Middle frontal gyrus (tissue), 1 donor: Measurements from ENCODE around the gene PRUNE1.
A peak's percentile ranks its signal among the peaks of the same experiment; 100 is the strongest.

Experiments
- DNase-seq: peaks from one replicate; pipeline ENCODE4 v3.0.0-alpha.2; 2015; ENCODE audit warnings: low spot score; ENCODE audit errors: extremely low spot score

Gene PRUNE1

DNA sequence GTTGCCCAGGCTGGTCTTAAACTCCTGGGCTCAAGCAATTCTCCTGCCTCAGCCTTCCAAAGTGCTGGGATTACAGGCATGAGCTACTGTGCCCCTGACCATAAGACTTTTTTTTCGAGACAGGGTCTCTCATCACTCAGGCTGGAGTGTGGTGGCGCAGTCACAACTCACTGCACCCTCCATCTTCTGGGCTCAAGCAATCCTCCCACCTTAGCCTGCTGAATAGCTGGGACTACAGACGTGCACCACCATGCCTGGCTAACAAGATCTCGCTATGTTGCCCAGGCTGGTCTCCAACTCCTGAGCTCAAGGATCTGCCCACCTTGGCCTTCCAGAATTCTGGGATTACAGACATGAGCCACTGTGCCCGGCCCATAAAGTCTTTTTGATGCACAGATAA, 41.2 kb downstream of the PRUNE1 start:
- DNase-seq, result no peak

DNA sequence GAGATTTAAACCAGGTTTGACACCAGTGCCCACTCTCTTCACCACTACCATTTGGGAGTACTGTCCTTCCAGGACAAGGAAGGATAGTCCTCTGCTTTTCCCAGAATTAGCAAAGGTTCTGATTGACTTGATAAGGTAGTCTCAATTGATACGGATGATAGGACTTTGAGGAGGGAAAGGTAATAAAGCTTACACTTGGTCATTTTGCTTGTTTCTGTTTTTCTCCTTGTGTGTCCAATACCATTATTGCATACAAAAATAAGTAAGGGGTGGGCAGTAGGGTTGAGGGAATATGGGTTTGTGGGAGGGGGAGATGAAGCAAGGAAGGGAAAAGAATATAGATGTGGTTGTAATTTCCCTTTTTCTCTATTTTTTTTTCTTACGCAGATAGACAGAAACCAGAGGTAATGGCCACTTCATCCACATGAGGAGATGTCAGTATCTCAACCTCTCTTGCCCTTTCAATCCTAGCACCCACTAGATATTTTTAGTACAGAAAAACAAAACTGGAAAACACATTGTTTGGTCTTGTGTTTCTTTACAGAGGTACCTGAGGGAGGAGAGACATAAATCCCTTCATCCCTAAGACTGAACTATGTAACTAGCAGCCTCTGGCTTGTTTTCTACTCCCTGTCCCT, 41.9 kb downstream of the PRUNE1 start:
- DNase-seq, result no peak

DNA sequence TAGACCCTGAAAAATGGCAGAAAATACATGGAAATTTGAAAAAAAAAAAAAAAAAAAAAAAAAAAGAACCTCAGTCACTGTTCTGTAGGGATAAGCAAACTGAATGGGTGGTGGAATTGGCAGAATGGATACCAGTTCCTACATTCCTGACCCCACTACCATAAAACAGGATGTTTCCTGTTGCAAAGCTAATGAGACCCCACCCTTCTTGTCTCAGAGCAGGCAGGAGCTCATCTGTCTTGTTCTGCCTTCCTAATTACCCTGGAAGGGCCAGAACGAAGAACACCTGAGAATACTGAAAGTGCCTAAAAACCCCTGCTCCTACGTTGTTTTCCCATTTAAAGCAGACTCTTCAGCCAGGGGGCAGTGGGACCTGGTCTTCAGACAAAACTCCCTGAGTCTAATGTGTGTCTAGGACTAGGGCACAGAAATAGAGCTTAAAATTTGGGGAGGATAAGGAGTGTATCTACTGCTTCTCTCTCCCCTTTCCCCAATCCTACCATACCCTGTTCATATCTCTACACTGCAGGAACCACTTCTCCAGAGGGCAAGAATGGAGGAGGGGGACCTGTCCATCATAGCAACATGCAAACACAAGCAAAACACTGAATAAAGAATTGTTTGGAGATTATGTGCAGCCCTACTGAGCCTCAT, 43.2 kb downstream of the PRUNE1 start:
- no peak for DNase-seq

DNA sequence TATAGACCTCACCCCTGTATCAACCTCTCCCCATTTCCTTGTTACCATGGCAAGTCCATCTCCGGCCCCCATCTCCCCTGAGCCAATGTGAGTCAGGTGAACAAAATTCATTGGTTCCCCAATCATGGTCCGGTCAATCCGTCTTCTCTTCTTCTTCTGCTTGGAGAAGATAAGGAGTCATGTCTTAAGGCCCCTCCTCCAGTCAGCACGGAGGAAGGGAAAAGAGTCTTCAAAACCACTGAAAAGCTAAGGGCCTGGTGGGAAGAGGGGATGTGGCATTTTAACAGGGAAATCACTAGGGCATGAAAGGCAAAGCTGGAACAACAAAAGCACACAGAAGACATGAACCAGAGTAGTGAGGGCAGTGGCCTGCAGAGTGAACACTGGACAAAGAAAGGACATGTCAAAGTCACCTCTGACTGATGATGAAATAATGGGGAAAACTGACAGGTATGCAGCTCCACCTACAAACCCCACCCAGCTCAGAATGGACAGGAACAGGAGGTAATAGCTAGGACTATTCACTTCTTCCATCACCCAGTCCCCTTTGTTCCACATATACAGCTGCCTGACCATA, 46.8 kb downstream of the PRUNE1 start:
- no peak for DNase-seq

DNA sequence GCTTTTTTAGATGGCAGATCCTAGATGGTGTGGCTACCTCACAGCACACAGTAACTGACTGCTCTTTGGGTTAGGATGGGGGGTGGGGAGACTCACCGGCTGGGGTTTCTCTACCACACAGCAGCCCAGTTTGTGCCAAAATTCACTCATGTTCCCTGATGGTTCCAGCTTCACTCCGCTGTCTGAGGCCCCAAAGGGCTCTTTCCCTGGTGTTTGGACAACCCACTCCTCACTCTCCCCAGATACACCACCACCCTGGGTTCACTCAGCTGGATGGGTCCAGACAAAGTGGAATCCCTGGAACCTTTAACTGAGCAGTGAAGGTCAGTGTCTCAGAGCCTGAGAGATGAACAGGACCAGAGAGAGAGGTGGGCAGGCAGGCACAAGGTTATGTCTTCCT, 47.3 kb downstream of the PRUNE1 start:
- no peak for DNase-seq

DNA sequence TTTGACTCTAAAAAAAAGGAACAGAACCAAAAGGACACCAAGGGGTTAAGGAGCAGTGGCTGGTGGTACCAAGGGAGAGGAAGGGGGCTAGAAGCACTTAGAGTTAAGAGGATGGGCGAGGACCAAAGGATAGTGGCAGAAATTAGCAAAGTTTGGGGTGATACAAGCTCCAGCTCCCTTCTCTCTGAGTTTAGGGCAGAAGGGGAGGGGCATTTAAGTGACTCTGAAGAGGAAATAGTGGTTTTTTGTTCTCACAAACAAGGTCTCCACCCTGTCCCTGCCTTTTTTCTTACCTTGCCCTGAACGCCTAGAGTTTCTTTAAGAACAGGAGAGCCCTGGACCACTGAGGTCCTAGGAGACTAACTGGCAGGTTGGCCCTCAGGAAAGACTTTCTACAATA, 47.9 kb downstream of the PRUNE1 start:
- no peak for DNase-seq

DNA sequence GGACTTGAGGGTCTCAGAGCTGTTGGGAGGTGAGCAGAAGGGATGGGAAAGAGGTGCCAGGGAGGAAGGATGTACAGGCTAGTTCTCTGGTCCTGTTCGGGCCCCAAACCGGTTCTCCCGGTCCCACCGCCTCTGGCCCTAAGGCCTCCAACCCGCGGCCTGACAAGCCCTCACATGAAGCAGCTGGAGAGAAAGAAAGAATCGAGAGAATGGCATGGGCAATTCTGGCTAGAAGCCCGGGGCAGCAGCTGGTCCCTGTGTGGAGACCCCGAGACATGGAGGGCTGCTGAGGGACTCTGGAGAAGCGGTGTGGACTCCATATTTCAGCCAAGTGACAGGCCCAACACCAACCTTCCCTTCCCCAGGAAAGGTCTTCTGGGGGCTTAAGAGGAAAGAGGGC, 50.4 kb downstream of the PRUNE1 start:
- no peak for DNase-seq

DNA sequence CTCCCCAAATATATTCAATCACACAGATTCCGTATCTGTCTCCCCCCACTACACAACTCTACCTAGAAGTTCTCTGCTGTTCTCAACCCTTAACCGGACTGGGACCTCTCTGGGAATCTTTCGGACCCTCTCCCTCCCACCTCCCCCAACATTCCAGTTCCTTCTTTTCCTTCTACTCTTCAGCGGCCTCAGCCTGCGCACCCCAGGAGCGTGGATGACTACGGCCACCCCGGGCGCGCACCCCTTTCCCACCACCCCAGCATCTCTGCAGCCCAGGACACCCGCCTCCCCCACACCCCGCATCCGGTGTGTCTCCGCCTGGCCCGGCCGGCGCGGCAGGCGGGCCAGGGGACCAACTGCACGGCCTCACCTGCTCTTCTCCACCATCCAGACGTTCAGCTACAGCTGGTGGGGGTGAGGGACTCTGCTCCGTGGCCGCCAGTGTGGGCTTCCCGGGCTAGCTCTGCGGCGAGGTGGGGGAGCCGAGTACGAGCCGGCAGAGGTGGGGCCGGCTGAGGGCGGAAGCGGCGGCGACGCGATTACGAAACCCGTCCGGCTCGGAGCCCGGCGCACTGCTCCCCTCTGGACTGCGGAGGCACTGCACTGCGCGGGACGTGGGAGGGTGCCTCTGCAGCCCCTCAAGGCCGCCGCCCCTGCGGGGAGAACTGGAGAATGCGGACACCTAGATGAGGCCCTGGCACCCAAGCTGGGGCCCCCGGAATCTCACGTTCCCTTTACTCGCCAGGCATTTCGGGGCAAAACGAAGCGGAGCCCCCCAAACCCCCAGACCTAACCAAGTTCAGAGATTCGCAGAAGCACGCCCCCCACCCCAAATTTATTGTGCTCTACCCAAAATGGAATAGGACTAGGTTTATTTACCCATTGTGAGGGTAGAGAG, 51.1 kb downstream of the PRUNE1 start, which contains the start of gene CDC42SE1:
Gene CDC42SE1 (minus strand): TSS at position 514 of the 898 bp plus-strand sequence. CDS start 3,892 bp downstream, outside the sequence.
- peak; percentile 72 for DNase-seq

DNA sequence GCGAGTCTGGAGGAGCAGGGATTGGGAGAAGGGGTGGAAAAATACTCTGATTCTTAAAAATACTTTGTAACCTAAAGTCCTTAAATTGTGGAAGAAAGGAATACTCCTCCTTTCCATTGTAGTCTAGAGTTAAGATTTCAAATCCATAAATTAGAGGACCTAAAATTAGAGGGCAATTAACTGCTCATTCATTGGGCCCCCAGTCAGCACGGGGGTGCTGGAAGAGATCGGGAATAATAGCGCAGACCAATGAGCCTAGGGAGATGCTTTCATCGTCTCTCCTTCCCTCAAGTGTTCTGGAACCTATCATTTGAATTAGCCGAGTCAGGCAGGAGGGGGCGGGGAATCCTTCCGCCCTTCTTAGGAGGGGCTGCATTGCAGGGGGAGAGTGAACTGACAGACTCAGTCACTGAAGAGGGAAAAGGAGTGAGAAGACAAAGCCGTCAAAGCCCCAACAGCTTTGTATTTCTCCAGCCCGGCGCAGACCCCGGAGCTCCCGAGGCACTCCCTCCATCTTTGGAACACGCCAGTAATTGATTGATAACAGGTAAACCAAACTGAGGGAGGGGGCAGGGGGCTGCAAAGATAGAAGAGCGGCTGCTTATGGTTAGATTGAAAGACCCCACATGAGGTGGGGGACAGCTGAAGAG, 51.9 kb downstream of the PRUNE1 start, which contains the start of gene MLLT11:
Gene MLLT11 (plus strand): TSS at position 391 of the 650 bp plus-strand sequence. CDS start 6,828 bp downstream, outside the sequence.
- no peak for DNase-seq

DNA sequence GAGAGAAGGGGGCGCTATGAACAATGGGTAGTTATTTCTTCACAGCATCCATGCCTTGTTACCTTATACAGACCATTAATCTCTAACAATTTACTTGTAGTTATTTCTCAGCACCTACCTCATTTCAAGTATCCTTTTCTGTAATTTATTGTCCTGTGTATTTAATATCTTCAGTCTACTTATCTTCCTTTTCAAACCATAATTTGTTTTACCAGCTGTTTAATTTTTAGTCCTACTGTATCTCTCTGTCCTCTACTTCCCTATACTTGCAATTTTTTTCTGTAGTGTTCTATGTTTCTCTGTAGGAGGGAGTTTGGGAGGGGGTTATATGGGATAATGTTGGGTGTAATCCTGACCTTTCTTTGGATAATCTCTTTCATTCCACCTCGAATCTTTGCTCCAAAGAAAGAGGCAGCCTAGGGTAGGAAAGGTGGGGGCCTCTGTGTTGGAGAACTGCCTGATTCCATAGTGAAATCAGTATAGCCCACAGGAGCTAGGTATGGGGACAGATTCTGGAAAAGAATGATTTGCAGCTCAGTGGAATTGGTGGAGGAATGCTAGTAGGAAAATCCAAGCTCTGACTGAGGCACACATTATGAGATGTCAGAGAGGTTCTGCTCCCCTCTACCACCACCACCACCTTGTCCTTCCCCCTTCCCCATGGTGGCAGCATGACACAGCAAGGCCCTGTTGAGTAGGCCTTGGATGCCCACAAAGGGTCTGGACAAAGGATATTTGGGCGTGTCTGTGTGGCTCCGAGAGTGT, 52.6 kb downstream of the PRUNE1 start:
- no peak for DNase-seq

DNA sequence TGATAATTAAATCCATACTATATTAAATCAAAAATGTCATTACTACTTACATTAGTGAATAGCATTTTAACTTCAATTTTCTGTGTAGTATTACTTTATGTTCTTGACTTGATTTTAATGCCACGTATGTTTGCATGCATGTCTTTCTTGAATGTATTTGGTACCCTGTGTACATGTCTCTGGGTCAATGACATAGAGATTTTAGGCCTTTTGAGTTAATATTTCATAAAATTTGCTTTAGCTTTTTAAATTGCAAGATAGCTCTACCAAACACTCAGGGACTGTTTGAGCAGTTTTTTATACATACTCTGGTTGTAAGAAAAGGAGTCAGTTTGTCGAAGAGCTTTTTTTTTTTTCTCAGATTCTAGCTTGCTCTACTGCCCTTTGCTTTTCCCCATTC, 53.5 kb downstream of the PRUNE1 start:
- no peak for DNase-seq

DNA sequence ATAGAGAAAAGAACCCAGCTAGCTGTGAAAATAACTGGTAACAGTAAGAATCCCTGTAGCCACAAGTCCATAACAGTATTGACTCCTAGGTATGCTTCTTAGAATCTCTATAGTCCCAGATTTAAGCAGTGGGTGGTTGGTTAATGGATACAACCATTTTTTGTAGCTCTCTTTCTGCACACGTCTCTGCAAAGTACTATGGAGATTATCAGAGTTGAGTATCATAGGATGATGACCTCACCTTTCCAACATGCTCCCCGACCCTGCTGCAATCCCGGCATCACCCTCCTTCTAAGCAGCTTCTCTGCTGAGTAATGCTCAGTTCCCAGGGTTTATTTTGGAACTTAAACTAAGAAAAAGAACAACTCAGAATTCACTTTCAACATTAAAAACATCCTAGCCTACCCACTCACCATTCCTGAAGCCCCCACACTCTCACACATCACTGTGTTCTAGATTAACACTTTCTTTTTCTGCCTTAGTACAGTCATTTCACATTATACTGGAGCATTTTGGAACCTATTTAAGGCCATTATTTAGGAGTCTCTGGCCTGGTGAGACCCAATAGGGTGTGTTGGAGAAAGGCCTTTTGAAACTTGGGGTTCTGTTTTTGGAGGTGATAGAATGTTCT, 54.6 kb downstream of the PRUNE1 start:
- no peak for DNase-seq

DNA sequence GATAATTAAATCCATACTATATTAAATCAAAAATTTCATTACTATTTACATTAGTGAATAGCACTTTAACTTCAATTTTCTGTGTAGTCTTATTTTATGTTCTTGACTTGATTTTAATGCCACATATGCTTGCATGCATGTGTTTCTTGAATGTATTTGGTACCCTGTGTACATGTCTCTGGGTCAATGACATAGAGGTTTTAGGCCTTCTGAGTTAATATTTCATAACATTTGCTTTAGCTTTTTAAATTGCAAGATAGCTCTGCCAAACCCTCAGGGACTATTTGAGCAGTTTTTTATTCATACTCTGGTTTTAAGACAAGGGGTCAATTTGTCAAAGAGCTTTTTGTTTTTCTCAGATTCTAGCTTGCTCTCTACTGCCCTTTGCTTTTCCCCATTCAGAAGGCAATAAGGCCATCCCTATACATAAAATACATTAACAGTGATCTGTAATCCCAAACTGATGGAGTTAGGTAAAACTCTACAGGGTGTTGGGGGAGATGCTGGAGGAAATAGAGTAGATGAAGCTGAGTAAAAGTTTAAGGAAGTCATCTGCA, 56.9 kb downstream of the PRUNE1 start:
- no peak for DNase-seq

DNA sequence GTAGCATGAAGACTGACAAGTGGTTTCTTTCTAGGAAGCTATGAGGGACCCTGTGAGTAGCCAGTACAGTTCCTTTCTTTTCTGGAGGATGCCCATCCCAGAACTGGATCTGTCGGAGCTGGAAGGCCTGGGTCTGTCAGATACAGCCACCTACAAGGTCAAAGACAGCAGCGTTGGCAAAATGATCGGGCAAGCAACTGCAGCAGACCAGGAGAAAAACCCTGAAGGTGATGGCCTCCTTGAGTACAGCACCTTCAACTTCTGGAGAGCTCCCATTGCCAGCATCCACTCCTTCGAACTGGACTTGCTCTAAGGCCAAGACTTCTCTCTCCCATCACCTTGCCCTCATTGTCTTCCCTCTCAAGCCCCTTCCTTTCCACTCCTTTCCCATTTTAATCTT, 58.9 kb downstream of the PRUNE1 start:
- DNase-seq, result no peak

DNA sequence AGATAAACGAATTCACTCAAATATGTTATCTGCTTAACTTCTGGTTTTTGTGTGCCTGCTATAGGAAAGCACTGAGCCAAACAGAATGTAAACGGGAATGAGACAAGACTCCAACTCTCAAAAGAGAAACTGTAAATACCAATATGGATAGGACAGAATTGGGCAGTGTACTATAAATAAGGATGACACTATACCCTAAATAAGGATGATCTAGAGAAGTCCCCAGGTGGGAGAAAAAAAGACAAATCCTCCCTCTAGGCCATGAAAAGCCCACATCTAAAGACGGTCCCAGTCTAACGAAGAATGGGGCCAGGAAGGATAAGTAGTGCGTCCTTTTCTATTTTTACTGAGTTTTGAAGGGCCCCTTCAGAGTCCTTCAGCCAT, 60.8 kb downstream of the PRUNE1 start:
- DNase-seq, result no peak

DNA sequence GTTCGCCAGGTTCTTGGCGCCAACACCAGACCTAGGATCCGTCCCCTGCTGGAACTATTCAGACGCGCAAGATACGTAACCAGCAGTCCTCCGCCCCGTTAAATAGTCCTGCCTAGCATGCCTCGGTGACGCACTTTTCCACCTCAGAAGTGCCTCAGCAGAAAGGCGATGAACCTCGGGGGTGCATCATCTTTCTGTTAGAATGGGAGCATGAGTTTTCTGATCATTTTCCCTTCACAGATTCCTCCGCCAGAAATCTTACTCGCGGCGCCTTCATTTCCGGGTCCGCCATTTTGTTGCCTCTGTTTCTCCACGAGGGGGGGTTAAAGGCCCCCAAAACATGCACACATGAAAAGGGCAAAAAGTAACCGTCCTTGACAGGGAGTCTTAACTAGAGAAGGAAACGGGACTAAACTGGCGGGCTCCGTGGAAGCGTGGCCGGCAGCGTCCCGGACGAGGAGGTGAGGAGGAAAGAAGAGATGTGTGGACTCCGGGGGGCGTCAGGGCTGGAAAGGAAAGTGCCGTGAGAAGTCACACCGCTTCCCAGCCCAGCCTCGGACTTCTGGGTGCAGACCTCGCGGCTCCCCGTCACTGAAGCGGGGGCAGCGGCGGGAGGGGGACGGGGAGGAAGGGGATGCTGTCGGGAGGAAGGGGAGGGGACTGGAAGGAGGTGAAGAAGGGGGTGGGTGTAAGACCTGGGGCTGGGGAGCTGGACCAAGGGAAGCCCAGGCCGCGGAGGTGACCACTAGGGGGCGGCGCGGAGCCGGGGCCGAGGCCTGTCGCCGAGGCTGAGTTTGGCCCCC, 62.4 kb downstream of the PRUNE1 start, which contains the start of gene GABPB2:
Gene GABPB2 (plus strand): TSS at position 288 of the 803 bp plus-strand sequence. CDS start 17,429 bp downstream, outside the sequence.
- DNase-seq, result peak; percentile 82

DNA sequence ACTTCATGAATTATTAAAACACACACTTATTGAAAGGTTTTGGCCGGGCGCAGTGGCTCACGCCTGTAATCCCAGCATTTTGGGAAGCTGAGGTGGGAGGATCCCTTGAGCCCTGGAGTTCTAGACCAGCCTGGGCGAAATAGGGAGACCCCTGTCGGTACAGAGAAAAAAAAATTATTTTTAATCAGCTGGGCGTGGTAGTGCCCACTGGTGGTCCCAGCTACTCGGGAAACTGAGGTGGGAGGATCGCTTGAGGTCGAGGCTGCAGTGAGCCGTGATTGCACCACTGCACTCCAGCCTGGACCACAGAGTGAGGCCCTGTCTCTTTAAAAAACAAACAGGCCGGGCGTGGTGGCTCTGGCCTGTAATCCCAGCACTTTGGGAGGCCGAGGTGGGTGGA, 64.0 kb downstream of the PRUNE1 start:
- no peak for DNase-seq
